NCI-H2081 treated with DMSO at 0.1 percent for 48 hours (cell line): ENCODE data around the gene CRBN.

Experiments
- DNase-seq: peaks from one replicate; lab custom pipeline; 2025; lab: John Stamatoyannopoulos, UW

Gene CRBN

GRCh38 chr3:3170998-3171397 is 8.5 kb downstream of the CRBN start:
- DNase-seq, result no peak

DNA sequence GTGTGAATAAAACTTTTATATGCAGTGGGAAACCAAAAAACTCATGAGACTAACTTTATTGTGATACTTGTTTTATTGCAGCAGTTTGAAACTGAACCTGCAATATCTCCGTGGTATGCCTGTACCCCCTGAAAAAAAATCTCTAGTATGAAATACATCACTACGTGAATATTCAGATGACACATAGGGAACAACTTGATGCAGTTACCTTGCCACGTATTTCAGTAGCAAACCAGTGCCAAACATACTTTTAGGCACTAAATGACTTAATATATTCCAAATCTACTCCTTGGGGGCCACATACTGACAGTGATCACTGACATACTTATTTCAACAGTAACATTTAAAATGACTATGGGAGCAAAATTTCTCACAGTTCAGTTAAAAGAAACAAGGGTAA is 13.8 kb downstream of the CRBN start:
- DNase-seq, result no peak

DNA sequence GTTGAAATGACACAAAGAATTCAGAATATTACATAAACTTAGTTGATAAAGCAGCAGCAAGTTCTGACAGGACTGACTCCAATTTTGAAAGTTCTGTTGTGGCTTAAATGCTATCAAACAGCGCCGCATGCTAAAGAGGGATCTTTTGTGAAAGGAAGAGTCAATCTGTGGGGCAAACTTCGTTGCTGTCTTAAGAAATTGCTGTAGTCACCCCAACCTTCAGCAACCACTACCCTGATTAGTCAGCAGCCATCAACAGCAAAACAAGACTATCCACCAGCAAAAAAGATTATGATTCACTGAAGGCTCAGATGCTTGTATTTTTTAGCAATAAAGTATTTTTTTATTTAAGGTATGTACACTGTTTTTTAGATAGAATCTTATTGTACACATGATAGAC is 14.2 kb downstream of the CRBN start:
- DNase-seq, result no peak

GRCh38 chr3:3160826-3161225 is 18.7 kb downstream of the CRBN start:
- DNase-seq, result no peak

GRCh38 chr3:3157484-3157883 is 22.0 kb downstream of the CRBN start:
- no peak for DNase-seq

GRCh38 chr3:3154879-3155610 is 24.4 kb downstream of the CRBN start:
- no peak for DNase-seq

GRCh38 chr3:3151513-3151912 is 28.0 kb downstream of the CRBN start:
- no peak for DNase-seq

DNA sequence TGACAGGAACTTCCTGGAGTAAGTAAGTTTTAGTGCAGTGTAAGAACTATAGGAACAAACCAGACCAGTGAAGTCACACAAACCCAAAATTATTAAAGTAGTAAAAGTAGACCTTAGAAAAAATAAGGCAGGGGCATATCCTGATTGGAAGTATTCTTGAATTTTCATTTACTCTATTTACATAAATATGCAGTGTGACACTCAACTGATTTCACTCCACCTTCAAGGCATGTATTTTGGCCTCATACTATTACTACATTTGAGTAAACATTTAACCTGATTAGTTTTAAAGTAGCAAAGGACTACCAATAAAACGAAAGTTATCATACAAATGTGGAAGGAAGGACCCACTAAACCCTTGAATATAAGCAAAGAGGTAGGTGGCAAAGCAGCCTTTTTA is 29.9 kb downstream of the CRBN start:
- no peak for DNase-seq

- DNase-seq, result no peak
Measured at GRCh38 chr3:3145831-3146230, 33.7 kb downstream of the CRBN start.

DNA sequence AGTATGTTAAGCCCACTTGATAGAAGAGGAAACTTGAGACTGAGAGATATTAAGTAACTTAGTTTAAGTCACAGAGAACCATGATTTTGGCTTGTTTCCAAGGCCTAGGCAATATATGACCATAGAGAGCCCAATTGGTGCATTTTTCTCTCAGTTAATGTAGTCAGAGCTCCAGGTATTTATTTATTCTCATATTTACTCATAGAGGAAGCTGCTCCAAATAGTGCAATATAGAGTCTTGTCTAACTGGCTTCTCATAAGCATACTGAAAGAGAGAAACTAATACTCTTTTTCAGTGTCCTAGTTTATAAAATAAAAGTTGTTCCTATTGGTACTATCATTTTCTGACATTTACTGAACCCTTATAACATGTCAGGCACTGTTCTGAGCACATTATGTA is 37.6 kb downstream of the CRBN start:
- DNase-seq, result no peak

- DNase-seq, result no peak
Measured at GRCh38 chr3:3137526-3137925, 42.0 kb downstream of the CRBN start.

GRCh38 chr3:3134750-3135448 is 44.6 kb downstream of the CRBN start:
- no peak for DNase-seq

GRCh38 chr3:3133500-3133899 is 46.0 kb downstream of the CRBN start:
- no peak for DNase-seq

- DNase-seq, result no peak
Measured at GRCh38 chr3:3129579-3129978, 49.9 kb downstream of the CRBN start.

GRCh38 chr3:3127432-3128010 is 52.0 kb downstream of the CRBN start:
- no peak for DNase-seq

GRCh38 chr3:3126477-3127431 is 52.7 kb downstream of the CRBN start, which contains the start of gene TRNT1:
TSS of gene TRNT1 (plus strand) at chr3:3126940. CDS start at chr3:3129041, 2,101 bp downstream.
- DNase-seq, result no peak

GRCh38 chr3:3125977-3126376 is 53.5 kb downstream of the CRBN start:
- DNase-seq, result no peak

- DNase-seq, result no peak
Measured at GRCh38 chr3:3119393-3119851, 60.1 kb downstream of the CRBN start.

GRCh38 chr3:3117651-3118050 is 61.8 kb downstream of the CRBN start:
- DNase-seq, result no peak

GRCh38 chr3:3113042-3113709 is 66.3 kb downstream of the CRBN start:
- DNase-seq, result no peak

GRCh38 chr3:3110749-3111361 is 68.6 kb downstream of the CRBN start:
- no peak for DNase-seq
